ENCODE data around the gene SOX21.

- TF ChIP-seq, protein P1, sequence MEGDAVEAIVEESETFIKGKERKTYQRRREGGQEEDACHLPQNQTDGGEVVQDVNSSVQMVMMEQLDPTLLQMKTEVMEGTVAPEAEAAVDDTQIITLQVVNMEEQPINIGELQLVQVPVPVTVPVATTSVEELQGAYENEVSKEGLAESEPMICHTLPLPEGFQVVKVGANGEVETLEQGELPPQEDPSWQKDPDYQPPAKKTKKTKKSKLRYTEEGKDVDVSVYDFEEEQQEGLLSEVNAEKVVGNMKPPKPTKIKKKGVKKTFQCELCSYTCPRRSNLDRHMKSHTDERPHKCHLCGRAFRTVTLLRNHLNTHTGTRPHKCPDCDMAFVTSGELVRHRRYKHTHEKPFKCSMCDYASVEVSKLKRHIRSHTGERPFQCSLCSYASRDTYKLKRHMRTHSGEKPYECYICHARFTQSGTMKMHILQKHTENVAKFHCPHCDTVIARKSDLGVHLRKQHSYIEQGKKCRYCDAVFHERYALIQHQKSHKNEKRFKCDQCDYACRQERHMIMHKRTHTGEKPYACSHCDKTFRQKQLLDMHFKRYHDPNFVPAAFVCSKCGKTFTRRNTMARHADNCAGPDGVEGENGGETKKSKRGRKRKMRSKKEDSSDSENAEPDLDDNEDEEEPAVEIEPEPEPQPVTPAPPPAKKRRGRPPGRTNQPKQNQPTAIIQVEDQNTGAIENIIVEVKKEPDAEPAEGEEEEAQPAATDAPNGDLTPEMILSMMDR (IDR thresholded peaks at IDR 0.05) = no peak
- TF ChIP-seq EZH2 (IDR thresholded peaks at IDR 0.05; ENCODE audit: borderline replicate concordance, insufficient read depth, low read depth, low read length, poor library complexity, severe bottlenecking) = no peak
These were observed 11.8 kb downstream of the SOX21 start for GRCh38 chr13:94700536-94700935.
